Stimulated activated CD4-positive, alpha-beta T cell treated with anti-CD3 and anti-CD28 coated beads, Interleukin-4, amount 100 ng/mL, for 48 hours (primary cell): ENCODE data around the gene C3orf38.
A peak's percentile ranks its signal among the peaks of the same experiment; 100 is the strongest.
"Not testable (repeated sequence)": the region's sequence is repeated elsewhere in the genome, so short reads cannot be mapped to it uniquely, and the experiment has no call there.

ENCODE experiments used
- DNase-seq, 2 donors: peaks; one replicate each; pipeline ENCODE4 v3.0.0-alpha.2; 2020; ENCODE audit warnings: low read depth in 2 of 2

Gene C3orf38

GRCh38 chr3:88152841-88153240 is 3.1 kb downstream of the C3orf38 start:
- no peak for DNase-seq

- DNase-seq, result no peak
These were observed 16.7 kb downstream of the C3orf38 start for GRCh38 chr3:88166419-88166971.

GRCh38 chr3:88167173-88167572 is 17.4 kb downstream of the C3orf38 start:
- no peak for DNase-seq

DNA sequence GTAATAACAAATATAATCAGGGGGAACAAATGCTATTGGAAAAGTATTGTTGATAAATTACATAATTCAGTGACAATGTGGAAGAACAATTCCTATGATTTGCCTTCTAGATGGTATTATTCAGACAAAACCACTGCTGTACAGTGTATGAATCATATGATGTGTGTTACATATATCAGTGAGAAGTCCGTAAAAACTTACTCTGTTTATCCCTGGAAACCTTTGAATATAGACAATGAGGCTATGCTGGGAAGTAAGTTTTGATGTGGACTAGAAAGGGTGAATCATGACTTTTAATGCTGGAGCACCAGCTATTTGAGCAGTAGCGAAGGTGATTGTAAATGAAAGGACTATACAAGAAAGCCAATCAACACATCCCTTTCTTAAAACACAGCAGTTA is 17.9 kb downstream of the C3orf38 start:
- no peak for DNase-seq

GRCh38 chr3:88168171-88168570 is 18.4 kb downstream of the C3orf38 start:
- DNase-seq, result no peak

GRCh38 chr3:88180398-88180999 is 30.7 kb downstream of the C3orf38 start:
- DNase-seq, result peak in 1 of 2 donors; percentile 4

DNA sequence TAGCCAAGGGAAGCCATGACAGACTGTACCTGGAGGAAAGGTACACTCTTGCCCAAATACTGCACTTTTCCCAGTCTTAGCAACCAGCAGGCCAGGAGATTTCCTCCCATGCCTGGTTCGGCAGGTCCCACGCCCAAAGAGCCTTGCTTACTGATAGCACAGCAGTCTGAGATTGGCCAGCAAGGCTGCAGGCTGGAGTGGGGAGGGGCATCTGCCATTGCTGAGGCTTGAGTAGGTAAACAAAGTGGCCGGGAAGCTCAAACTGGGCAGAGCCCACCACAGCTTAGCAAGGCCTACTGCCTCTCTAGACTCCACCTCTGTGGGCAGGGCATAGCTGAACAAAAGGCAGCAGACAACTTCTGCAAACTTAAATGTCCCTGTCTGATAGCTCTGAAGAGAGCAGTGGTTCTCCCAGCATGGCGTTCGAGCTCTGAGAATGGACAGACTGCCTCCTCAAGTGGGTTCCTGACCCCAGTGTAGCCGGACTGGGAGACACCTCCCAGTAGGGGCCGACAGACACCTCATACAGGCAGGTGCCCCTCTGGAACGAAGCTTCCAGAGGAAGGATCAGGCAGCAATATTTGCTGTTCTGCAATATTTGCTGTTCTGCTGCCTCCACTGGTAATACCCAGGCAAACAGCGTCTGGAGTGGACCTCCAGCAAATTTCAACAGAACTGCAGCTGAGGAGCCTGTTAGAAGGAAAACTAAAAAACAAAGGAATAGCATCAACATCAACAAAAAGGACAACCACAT is 32.6 kb downstream of the C3orf38 start:
- not testable (repeated sequence) for DNase-seq

DNA sequence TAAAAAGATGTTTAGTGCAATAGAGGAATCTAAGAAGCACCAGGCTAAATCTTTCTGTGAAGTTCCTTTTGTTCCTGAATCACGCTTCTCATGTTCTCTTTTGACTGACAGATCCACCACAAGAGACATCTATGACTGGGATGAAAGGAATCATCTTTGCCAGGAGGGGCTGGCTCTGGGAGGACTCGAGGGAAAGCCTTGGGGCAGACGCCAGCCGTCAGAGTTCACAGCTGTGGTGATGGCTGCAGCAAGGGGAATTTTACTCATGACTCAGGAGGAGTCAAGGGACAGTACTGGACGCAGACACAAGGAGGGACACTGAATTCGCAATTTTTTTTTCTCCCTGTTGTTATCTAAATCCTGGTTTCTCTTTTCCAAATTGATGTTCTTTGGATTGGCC is 38.7 kb downstream of the C3orf38 start:
- no peak for DNase-seq

GRCh38 chr3:88189361-88189810 is 39.6 kb downstream of the C3orf38 start:
- DNase-seq, result no peak

DNA sequence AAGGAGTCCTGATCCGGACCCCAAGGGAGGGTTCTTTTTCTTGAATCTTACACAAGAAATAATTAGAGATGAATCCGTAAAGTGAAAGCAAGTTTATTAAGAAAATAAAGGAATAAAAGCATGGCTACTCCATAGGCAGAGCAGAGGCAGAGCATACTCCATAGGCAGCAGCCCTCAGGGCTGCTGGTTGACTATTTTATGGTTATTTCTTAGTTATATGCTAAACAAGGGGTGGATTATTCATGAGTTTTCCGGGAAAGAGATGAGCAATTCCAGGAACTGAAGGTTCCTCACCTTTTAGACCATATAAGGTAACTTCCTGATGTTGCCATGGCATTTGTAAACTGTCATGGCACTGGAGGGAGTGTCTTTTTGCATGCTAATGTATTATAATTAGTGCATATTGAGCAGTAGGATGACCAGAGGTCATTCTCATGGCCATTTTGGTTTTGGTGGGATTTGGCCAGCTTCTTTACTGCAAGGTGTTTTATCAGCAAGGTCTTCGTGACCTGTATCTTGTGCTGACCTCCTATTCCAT is 42.2 kb downstream of the C3orf38 start:
- no peak for DNase-seq

GRCh38 chr3:88192631-88193030 is 42.9 kb downstream of the C3orf38 start:
- DNase-seq, result no peak

GRCh38 chr3:88195951-88196434 is 46.2 kb downstream of the C3orf38 start:
- peak; percentile 20 to 30 for DNase-seq

DNA sequence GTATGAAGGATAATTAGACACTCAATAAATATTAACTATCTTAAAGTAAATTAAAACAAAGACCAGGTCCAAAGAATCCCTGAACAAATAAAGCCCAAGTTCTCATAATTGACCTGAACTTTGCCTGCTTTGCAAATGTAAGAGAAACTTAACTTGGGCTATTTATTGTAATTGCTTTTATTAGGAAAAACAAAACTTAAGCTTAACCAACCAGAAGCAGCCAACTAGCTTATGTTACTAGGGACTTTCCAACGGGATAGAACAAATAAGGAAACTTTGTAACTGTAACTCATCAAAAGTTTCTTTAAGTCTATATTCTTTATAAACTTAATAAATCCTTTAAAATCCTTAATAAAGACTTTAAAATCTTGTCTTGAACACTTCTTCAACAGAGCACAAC is 48.4 kb downstream of the C3orf38 start:
- no peak for DNase-seq

DNA sequence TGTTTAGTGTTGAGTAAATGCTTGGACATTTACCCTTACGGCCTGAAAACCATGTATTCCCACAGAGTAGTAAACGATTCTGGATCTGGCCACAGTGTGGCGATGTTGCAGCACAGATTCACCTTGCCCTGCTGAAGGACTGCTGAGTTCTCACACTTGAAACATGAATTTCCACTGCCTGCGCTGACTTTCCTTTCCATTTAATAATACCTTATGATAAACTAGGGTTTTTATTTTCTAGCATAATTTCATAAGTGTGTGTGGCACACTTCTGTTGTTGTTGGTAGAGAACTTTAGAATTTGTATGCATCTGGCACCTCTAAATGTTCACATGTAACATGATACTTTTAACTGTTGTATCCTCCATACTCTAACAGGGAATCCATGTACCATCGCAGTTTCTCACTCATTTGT is 53.9 kb downstream of the C3orf38 start:
- peak; percentile 41 to 54 for DNase-seq
